Osteoblast (primary cell): Measurements from ENCODE around the gene UNK. TPM values are rescaled to one million over a fixed set of nuclear protein-coding genes. Genes with fewer than 3 reads are reported as not detected.

ENCODE experiments used
- DNase-seq: peaks from one replicate; pipeline ENCODE4 v3.0.0; 2011; ENCODE audit warnings: low spot score, mixed read lengths; ENCODE audit not compliant: insufficient read length; ENCODE audit errors: missing footprints
- H2AFZ ChIP-seq: 2 replicates; pipeline ENCODE4 v1.6.0; 2011; ENCODE audit warnings: mild to moderate bottlenecking, low read length
- H3K27ac ChIP-seq: 2 replicates; pipeline ENCODE4 v1.5.1; 2011; ENCODE audit warnings: mild to moderate bottlenecking, low read depth, low read length, moderate library complexity
- H3K27me3 ChIP-seq: 2 replicates; pipeline ENCODE4 v1.6.0; 2012; ENCODE audit warnings: mild to moderate bottlenecking, control low read depth, inconsistent platforms, low read length, moderate library complexity; ENCODE audit not compliant: insufficient read depth
- H3K36me3 ChIP-seq: 2 replicates; pipeline ENCODE4 v1.5.1; 2011; ENCODE audit warnings: mild to moderate bottlenecking, low read length, control low read depth, moderate library complexity; ENCODE audit not compliant: insufficient read depth
- H3K4me1 ChIP-seq: 2 replicates; pipeline ENCODE4 v1.5.1; 2011; ENCODE audit warnings: mild to moderate bottlenecking, low read length, control low read depth, moderate library complexity; ENCODE audit not compliant: insufficient read depth
- H3K4me2 ChIP-seq: 2 replicates; pipeline ENCODE4 v1.6.0; 2011; ENCODE audit warnings: mild to moderate bottlenecking, low read length; ENCODE audit not compliant: insufficient read depth
- H3K4me3 ChIP-seq: fragments of 200-600 bp; sonication (generic); 3 replicates; pipeline ENCODE4 v1.5.1; 2012; ENCODE audit warnings: mild to moderate bottlenecking, low read length, inconsistent platforms; ENCODE audit not compliant: insufficient read depth
- H3K79me2 ChIP-seq: 2 replicates; pipeline ENCODE4 v1.6.0; 2012; ENCODE audit warnings: mild to moderate bottlenecking, low read length, control low read depth, inconsistent platforms; ENCODE audit not compliant: insufficient read depth
- H3K9me3 ChIP-seq: 2 replicates; pipeline ENCODE4 v1.5.1; 2011; ENCODE audit warnings: low read depth, low read length, control low read depth
- H4K20me1 ChIP-seq: 2 replicates; pipeline ENCODE4 v1.6.0; 2012; ENCODE audit warnings: mild to moderate bottlenecking, low read length, control low read depth; ENCODE audit not compliant: insufficient read depth
- CTCF ChIP-seq: IDR thresholded peaks from 2 replicates; pipeline ENCODE4 v1.5.1; 2011; ENCODE audit warnings: mild to moderate bottlenecking, low read depth, low read length, moderate library complexity; ENCODE audit errors: extremely low read depth
- total RNA-seq: library from RNA; depleted of rRNA; stranded (reverse); fragments of >200 nt; gene quantifications from 2 replicates; pipeline ENCODE4 v1.2.3, GENCODE V29; 2012

UNK gene
- total RNA-seq: 18.5 and 23.6 TPM in 2 replicates

GRCh38 chr17:75784473-75785015 is at the start of gene UNK:
UNK (plus strand) TSS chr17:75784806; CDS start chr17:75784881, 75 bp downstream.
- peaks cover 34% of the 10 kb centered on the region for H3K4me1 ChIP-seq
- H3K27me3 ChIP-seq: no peaks in the 10 kb centered on the region
- peak; percentile 98 for DNase-seq
- peak within 1 kb of the TSS; percentile 94 for H3K4me2 ChIP-seq
- H3K27ac ChIP-seq: peak within 1 kb of the TSS; percentile 100
- H3K9me3 ChIP-seq: no peaks in the 10 kb centered on the region
- H3K36me3 ChIP-seq: no peaks in the 10 kb centered on the region
- H3K79me2 ChIP-seq: peaks cover 39% of the 10 kb centered on the region
- peak within 1 kb of the TSS; percentile 76 for H3K4me3 ChIP-seq
- H4K20me1 ChIP-seq: no peaks in the 10 kb centered on the region
- H2AFZ ChIP-seq: peak within 1 kb of the TSS; percentile 81
- TF ChIP-seq CTCF: no peak

GRCh38 chr17:75736173-75736835 is 48.3 kb upstream of the UNK start:
- TF ChIP-seq CTCF: no peak
- DNase-seq: no peak
- H3K4me1 ChIP-seq: peaks cover 9% of the 10 kb centered on the region
- no peak overlapping the region for H2AFZ ChIP-seq
- no peak overlapping the region for H3K4me3 ChIP-seq
- no peaks in the 10 kb centered on the region for H4K20me1 ChIP-seq
- no peak overlapping the region for H3K4me2 ChIP-seq
- no peaks in the 10 kb centered on the region for H3K27me3 ChIP-seq
- H3K79me2 ChIP-seq: no peaks in the 10 kb centered on the region
- H3K27ac ChIP-seq: no peak overlapping the region
- H3K36me3 ChIP-seq: no peaks in the 10 kb centered on the region
- H3K9me3 ChIP-seq: no peaks in the 10 kb centered on the region

GRCh38 chr17:75737133-75737962 is 47.3 kb upstream of the UNK start:
- no peaks in the 10 kb centered on the region for H3K27me3 ChIP-seq
- no peak overlapping the region for H3K4me2 ChIP-seq
- no peak for TF ChIP-seq CTCF
- DNase-seq: peak; percentile 67
- H3K4me3 ChIP-seq: no peak overlapping the region
- H4K20me1 ChIP-seq: no peaks in the 10 kb centered on the region
- H3K9me3 ChIP-seq: no peaks in the 10 kb centered on the region
- H3K79me2 ChIP-seq: no peaks in the 10 kb centered on the region
- H2AFZ ChIP-seq: no peak overlapping the region
- H3K36me3 ChIP-seq: no peaks in the 10 kb centered on the region
- no peak overlapping the region for H3K27ac ChIP-seq
- peaks cover 9% of the 10 kb centered on the region for H3K4me1 ChIP-seq
